Measurements from ENCODE around the gene GNPAT.

GNPAT gene

DNA sequence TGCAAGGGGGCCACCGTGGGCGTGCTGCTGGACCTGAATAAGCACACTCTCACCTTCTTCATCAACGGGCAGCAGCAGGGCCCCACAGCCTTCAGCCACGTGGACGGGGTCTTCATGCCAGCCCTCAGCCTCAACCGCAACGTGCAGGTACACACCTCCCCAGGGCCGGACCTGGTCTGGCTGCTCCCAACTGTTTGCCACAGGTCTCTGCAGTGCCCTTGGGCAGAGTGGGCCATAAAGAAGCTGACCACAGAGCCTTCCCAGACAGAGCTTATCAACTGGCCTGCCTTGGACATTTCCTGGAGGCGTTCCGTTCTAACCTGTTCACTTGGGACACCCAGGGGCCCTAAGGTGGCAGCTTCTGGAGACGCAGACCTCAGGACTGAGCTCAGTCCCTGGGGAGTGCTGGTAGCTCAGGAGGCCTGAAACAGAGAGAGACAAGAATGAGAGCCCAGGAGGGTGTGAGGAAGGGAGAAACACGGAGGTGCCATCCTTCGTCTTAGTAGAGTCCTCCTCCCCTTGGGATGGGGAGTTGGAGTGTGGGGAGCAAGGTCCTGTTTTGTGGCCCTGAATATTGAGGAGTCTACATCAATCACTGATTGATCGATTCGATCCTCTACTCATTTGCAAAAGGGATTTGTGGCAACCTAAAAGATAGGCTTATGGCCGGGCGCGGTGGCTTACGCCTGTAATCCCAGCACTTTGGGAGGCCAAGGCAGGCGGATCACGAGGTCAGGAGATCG is 27.0 kb upstream of the GNPAT start:
- no peak for DNase-seq

DNA sequence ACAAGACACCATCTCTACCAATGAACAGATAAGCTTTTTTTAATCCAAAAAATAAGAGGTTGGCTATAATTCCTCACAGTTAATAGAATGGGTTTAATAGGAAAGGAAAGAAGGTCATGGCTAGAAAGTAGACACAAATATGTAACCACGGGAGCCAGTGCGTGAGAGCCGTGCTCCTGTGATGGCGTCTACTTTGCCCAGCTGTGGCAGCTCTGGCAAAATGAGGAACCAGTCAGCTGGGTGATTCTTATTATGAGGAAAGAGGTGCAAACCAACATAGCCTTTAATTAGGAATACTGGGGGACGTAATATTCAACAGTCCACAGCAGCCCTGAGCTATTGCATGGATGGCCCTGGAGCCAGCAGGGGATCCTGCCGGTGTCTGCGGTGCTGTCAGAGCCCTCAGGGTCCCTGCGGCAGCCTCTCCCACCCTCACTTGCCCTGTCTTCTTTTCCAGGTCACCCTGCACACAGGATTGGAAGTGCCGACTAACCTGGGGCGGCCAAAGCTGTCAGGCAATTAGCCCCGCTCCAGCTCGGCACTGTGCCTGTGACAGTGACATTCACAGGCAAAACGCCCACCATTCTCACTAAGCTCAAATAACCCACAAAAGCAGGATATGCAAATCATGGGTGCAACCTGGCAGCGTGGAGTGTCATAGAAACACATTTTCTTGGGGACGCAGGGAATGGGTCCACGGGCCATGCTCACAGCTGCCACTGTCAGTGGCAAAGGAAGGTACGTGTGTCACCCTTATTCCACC is 25.9 kb upstream of the GNPAT start:
- no peak for DNase-seq

DNA sequence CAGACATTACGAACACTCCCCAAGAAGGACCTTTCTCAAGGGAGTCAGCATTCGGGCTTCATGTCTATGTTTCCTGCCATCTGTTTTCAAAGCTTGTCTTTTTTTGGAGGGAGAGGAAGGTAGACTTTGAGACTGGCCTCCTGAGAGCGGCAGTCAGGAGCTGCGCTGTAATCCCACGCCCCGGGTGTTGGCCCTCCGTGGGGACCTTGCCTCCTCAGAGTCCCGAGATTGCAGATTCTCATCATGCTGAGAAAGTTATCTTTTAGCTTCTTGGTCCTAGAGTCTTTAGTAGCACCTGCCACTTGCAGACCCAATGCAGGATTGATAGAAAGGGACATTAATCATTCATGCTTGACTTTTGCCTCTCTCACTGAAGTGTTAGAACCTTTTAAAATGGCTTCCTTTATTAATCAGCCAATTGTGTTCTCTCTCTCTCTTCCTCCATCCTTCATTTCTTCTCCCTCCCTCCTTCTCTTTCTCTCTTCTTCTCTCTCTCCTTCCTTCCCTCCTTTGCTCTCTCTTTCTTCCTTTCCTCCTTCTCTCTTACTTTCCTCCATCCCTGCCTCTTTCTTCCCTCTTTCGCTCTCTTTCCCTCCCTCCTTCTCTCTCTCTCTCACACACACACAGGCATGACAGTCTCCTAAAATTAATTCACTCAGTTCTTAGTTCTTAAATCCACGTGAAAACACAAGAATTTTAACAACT is 25.2 kb upstream of the GNPAT start:
- DNase-seq: no peak

GRCh38 chr1:231216498-231216897 is 24.5 kb upstream of the GNPAT start:
- no peak for DNase-seq

- DNase-seq: no peak
These were observed 24.0 kb upstream of the GNPAT start for GRCh38 chr1:231217056-231217455.

- no peak for DNase-seq
These were observed 22.9 kb upstream of the GNPAT start for GRCh38 chr1:231218078-231218477.

GRCh38 chr1:231219422-231220401 is 21.3 kb upstream of the GNPAT start:
- DNase-seq: no peak

DNA sequence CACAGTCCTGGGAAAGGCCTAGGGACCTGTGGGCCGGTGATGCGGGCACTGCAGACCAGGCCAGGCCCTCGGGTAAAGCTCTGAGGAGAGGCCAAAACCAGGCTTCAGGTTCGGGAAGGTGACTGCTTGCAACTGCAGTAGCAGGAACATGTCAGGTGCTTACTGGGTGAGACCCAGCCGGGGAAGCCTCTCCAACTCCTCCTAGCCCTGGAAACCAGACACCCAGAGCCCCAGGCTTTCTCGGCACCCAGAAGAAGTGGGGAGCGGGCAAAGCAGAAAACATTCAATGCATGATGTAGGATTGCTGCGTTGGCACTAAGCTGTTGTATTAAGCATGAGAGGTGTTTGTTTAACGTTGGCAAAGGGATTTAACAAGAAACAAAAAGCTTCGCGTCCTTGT is 20.2 kb upstream of the GNPAT start:
- no peak for DNase-seq

DNA sequence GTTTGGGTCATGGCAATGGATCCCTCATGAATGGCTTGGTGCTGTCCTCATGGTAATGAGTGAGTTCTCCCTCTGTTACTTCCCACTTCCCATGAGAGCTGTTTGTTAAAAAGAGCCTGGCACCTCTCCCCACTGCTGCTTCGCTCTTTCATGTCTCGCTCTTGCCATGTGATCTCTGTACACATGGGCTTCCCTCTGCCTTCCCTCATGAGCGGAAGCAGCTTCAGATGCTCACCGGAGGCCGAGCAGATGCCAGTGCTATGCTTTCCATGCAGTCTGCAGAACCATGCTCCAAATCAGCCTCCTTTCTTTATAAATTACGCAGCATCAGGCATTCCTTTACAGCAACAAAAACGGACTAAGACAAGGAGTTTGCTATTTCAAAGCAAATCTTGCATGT is 14.9 kb upstream of the GNPAT start:
- DNase-seq: no peak

- DNase-seq: no peak
These were observed 9.5 kb upstream of the GNPAT start for GRCh38 chr1:231231511-231231910.

GRCh38 chr1:231232870-231233734 is 7.9 kb upstream of the GNPAT start:
- no peak for DNase-seq

DNA sequence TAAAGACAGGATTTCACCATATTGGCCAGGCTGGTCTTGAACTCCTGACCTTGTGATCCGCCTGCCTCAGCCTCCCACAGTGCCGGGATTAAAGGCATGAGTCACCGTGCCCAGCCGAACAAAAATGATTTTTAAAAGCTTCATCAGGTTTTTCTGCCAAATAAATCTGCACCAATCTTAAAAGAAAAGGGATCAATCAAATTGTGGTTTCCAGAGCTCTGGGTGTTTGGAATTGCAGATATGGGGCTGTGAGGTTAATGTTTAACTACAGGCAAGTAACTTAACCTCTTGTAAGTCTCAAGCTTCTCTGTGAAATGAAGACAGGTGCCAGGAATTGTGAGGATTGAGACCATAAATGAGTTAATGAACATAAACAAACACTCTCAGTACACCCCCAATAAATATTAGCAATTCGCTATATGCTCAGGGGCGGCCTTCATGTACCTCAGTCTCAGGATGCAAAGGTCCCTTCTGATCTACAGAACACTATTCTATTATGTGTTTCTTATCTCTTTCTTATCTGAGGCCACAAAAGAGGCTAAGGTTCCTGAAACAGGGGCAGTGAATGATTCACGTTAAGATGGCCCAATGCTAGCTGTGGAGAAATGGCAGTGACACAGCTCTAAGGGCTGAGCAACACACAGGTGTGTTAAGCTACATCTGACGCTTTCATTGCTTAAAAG is 7.1 kb upstream of the GNPAT start:
- DNase-seq: no peak

GRCh38 chr1:231234506-231234905 is 6.5 kb upstream of the GNPAT start:
- no peak for DNase-seq

GRCh38 chr1:231235526-231236207 is 5.3 kb upstream of the GNPAT start:
- DNase-seq: no peak

- DNase-seq: no peak
These were observed 4.8 kb upstream of the GNPAT start for GRCh38 chr1:231236208-231236591.

DNA sequence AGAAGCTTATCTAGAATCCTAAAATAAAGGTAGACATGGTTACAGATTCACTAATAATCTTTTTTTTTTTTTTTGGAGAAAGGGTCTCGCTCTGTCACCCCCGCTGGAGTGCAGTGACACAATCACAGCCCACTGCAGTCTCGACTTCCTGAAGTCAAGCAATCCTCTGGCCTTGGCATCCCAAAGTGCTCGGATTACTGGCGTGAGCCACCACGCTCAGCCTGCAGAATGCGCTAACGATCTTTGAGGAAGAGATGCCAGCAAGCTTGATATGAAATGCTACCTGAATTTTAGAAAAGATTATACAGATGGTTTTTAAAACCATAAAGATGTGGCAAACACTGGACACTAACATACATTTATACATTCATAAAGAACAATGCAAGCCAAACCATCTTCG is 4.1 kb upstream of the GNPAT start:
- DNase-seq: no peak

DNA sequence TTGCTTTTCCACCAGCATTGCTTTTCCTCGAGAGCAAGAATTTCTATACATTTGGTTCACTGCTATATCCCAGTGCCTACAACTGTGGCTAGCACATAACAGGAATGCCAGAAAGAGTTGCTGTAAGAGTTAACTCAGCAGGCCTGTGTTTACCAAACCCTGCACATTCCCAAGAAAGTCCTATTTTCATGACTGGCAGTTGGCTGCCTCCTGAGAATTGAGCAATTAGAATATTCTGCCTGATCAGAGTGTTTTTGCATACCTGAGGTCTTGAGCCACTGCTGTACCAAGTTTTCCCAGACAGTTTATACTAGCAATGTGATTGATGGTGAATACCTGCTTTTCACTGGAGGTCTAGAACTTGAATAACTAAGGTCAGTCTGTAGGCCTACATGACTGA is 2.7 kb upstream of the GNPAT start:
- DNase-seq: no peak

DNA sequence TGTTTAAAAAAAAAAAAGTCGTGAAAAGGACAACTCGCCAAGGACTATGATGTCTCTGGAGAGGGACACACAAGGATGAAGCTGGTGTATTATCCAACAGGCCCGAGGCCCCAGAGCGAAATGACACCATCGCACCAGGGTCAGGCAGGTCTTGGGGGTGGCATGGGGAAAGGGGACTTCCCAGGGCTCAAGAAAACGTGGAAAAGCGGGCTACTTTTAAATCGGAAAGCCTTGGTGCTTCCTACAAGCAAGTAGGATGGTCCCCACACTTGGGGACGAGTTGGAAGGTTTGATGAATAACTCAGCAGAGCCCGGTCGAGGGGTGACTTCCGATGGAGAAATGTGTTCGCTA is 505 bp upstream of the GNPAT start:
- no peak for DNase-seq

DNA sequence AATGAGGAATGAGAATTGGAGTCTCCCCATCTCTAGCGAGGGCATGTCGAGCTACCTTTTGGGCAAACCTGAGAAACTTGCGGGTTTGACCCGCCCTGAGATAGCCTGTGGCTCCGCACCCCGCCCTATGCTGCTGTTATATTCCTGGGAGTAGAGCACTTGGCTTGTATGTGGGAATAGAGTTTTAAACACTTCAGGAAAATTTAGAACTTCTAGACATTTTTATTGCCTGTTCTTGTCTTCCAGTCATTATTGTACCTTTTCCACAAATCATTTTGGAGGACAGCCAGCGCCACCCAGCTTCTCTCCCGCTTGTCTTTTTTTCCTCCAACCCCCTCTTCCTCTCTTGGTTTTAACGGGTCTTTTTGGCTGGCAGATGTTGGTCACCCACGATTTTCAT is 738 bp downstream of the GNPAT start:
- no peak for DNase-seq

GRCh38 chr1:231242516-231243198 is 1.6 kb downstream of the GNPAT start:
- DNase-seq: no peak

Measured in NK-92 treated with Interleukin-12 subunit alpha and Interleukin-12 subunit beta, amount 100 ng/mL, for 24 hours (cell line).